ENCODE results near the gene PALD1. TPM values are rescaled to one million over a fixed set of nuclear protein-coding genes. Genes with fewer than 3 reads are reported as not detected.
A peak's percentile ranks its signal among the peaks of the same experiment; 100 is the strongest.

The PALD1 gene
- total and polyA plus RNA-seq, 2 of the 13 experiments (the other 11 are each of a cell fraction or from before 2014, with no cell fraction given), result 0.07 to 0.09 TPM

GRCh38 chr10:70596110-70596798 lies 117.7 kb downstream of the PALD1 start (continued):
- TF ChIP-seq SNAPC4 (CRISPR knock-in tag; IDR thresholded peaks at IDR 0.05) (no peak), MED13 (CRISPR knock-in tag; IDR thresholded peaks at IDR 0.05) (no peak), MLXIP (CRISPR knock-in tag; IDR thresholded peaks at IDR 0.05; ENCODE audit: borderline replicate concordance) (no peak), SP2 (CRISPR knock-in tag; IDR thresholded peaks at IDR 0.05) (peak; percentile 56; the same call in 1 of the 2 replicates), ZBTB39 (CRISPR knock-in tag; IDR thresholded peaks at IDR 0.05) (no peak), HOMEZ (CRISPR knock-in tag; IDR thresholded peaks at IDR 0.05; ENCODE audit: low read depth) (no peak), ZNF841 (CRISPR knock-in tag; IDR thresholded peaks at IDR 0.05; ENCODE audit: borderline replicate concordance) (no peak), ZBTB46 (CRISPR knock-in tag; IDR thresholded peaks at IDR 0.05; ENCODE audit: borderline replicate concordance) (no peak), ZKSCAN8 (CRISPR knock-in tag; IDR thresholded peaks at IDR 0.05; ENCODE audit: borderline replicate concordance) (0 out of 2 replicates have a peak, but pooled peaks have one; percentile 56), TOPORS (CRISPR knock-in tag; IDR thresholded peaks at IDR 0.05) (no peak), PREB (CRISPR knock-in tag; IDR thresholded peaks at IDR 0.05) (no peak)

Data from HepG2 (cell line).